ENCODE measurements around the gene SEC61B.

- TF ChIP-seq HMGXB4 (CRISPR knock-in tag; IDR thresholded peaks at IDR 0.05) (no peak), CTCF (IDR thresholded peaks at IDR 0.05) (no peak), ATF1 (CRISPR knock-in tag; IDR thresholded peaks at IDR 0.05) (no peak), NR2C2 (CRISPR knock-in tag; IDR thresholded peaks at IDR 0.05) (no peak), ETV6 (CRISPR knock-in tag; IDR thresholded peaks at IDR 0.05) (no peak), ZSCAN18 (CRISPR knock-in tag; IDR thresholded peaks at IDR 0.05) (no peak), ZNF219 (CRISPR knock-in tag; IDR thresholded peaks at IDR 0.05; ENCODE audit: borderline replicate concordance) (no peak)
These were observed 12.5 kb downstream of the SEC61B start for GRCh38 chr9:99234618-99235017.

Data from WTC11 (cell line).